Vagina (tissue), 2 donors: ENCODE data around the gene WDR62.

Source experiments
- CTCF ChIP-seq, 3 experiments: fragments of 450-650 bp in 2 of 3; fragments of 200-600 bp in 1 of 3; sonication (generic) in 1 of 3; IDR thresholded peaks; one replicate each; pipeline ENCODE4 v1.5.1; 2017 to 2019; ENCODE audit warnings: antibody characterized with exemption in 3 of 3, mild to moderate bottlenecking in 2 of 3, moderate library complexity in 2 of 3
- POLR2A ChIP-seq, 2 donors: fragments of 450-650 bp; IDR thresholded peaks; one replicate each; pipeline ENCODE4 v1.6.1; 2017; ENCODE audit warnings: antibody characterized with exemption in 2 of 2, mild to moderate bottlenecking in 2 of 2, moderate library complexity in 2 of 2

DNA sequence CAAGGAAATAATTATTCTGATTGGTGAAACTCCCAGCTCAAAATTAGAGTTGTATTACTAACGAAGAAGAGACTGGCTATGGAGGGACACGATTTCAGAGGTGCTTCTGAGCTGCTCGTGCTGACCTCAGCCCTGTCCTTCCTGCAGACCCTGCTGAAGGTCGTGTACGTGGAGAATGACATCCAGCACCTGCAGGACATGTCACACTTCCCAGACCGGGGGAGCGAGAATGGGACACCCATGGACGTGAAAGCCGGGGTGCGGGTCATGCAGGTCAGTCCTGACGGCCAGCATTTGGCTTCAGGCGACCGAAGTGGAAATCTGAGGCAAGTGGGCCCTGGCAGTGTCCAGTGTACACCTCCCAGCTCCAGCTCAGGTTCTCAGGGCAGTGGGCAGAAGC, 28.2 kb downstream of the WDR62 start:
- TF ChIP-seq CTCF (IDR thresholded peaks at IDR 0.05) (no peak), POLR2A (IDR thresholded peaks at IDR 0.05) (no peak)
